COR-L47 (cell line): ENCODE measurements around the gene GOLGA8N.
"Not testable (repeated sequence)": the region's sequence is repeated elsewhere in the genome, so short reads cannot be mapped to it uniquely, and the experiment has no call there.

Experiments
- DNase-seq: peaks from one replicate; lab custom pipeline; 2025; lab: John Stamatoyannopoulos, UW

The GOLGA8N gene

DNA sequence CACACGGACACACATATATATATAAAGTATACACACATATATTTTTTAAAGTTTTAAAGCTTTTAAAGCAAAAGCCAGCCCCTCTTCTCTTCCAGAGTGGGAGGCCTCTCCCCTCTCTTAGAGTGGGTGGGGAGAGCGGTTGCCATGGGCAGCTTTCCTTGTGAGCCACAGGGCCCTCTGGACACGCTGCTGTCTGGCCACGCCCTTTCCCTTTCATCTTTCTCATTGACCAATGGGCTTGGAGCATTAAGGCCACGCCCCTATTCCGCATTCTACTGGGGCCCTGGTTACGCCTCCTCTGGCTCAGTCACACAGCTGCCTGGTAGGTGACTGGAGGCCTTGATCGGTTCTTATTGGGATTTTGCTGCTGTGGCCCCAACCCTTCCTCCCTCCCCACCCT lies at the start of gene GOLGA8N:
GOLGA8N (plus strand) TSS at position 306 of the 400 bp plus-strand sequence.
- DNase-seq: not testable (repeated sequence)

DNA sequence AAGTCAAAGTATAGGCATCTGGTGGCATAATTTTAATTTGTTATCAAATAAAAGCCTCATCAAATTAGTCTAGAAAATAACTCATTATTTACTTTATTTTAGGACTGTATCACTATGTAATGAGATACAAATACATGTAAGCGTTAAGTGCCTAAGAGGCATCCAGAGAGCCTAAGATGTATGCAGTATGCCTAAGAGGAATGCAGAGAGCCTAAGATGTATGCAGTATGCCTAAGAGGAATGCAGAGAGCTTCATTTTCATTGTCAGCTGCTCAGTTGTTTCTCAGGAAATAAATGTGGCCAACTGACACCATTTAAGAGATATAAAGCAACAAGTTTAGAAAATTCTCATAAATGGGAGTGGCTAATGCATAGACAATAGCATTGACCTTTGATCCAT lies 49.8 kb upstream of the GOLGA8N start:
- not testable (repeated sequence) for DNase-seq

DNA sequence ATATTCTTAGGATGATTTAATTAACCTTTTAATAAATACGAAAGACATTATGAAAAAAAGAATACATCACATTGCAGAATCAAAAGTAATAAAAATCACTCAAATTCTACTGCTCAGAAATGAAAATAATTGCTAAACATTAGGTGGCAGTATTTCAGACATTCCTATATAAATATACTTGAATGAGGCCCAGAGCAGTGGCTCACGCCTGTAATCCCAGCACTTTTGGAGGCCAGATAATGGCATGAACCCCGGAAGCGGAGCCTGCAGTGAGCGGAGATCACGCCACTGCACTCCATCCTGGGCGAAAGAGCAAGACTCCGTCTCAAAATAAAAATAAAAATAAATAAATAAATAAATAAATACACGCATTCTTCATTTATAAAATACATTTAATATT lies 48.1 kb upstream of the GOLGA8N start:
- DNase-seq: not testable (repeated sequence)

DNA sequence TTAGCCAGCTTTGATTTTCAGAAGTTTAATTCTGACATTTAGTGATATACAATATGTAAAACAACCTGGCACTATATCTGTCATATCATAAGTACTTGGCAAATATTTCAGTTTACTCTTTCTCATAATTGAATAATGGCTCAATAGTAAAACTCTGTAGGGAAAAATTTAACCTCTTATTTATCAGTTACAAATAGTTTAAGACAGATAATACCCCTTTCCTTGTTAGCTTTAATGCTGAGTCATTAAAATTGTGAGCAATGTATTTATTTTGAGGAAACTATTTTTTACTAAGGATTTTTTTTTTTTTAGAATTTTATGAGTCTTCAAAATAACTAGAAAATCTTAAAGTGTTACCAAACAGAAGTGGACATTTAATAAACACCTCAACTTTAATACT lies 38.7 kb upstream of the GOLGA8N start:
- DNase-seq: not testable (repeated sequence)

DNA sequence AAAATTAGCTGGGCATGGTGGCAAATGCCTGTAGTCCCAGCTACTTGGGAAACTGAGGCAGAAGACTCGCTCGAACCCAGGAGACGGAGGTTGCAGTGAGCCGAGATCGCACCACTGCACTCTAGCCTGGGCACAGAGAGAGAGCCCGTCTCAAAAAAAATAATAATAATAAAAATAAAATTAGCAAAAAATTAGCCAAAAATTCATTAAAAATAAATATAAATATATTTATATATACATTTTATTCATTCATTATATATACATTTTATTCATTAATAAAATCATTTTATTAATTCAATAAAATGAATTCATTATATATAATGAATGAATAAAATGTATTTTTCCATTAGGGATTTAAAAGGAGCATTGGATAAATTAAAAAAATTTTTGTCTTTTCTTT lies 31.1 kb upstream of the GOLGA8N start:
- not testable (repeated sequence) for DNase-seq

DNA sequence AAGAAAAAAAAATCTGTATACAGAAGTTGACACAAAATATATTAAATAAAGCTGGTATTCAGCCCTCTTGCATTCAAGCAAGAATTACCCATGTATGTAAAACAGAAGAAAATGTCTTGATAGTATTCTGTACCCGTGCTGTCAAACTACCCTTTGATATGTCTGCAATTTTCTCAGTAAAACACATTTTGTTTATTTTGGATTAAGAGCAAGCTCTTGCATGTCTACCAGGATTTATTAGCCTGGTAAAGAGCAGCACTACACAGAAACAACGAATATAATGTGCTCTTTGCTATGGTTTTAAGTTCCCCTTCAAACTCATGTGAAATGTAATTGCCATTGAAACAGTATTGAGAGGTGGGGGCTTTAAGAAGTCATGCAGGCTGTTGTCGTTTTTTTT lies 24.3 kb upstream of the GOLGA8N start:
- DNase-seq: not testable (repeated sequence)

DNA sequence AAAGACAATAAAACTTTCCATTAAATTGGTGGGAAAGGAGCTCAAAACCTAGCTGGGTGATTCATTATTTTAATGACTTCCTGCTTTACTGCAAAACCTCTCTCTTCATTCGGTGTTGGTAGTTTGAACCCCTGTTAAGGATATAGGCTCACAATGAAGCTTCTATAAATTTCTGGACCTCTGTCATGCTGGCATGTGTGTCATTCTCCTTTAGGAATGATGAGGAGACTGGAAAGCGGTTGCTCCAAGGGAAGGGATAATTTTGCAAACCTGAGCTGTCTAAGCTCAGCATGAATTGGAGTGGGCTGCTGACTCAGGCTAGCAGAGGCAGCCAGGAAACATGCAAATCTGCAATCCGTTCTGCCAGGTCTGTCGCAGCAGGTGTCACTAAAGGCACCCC lies 14.8 kb upstream of the GOLGA8N start:
- not testable (repeated sequence) for DNase-seq

DNA sequence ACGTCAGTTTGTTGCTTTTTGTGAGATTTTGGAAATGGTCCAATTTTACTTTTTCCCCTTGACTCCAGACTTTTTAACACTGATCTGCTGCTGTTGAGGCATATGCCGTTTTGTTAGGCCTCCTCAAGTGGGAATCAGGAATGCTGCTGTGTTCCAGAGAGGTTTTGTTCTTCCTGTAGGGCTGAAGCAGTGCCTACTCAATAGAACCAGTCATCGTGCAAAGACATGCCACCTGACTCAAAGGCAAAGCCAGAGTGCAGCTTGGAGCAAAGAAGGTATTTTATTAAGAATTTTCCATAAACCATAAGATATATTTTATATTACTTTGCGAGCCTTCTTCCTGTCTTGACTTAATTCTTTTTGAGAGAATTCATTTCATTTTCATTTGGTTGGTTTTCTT lies 7.4 kb upstream of the GOLGA8N start:
- DNase-seq: not testable (repeated sequence)

DNA sequence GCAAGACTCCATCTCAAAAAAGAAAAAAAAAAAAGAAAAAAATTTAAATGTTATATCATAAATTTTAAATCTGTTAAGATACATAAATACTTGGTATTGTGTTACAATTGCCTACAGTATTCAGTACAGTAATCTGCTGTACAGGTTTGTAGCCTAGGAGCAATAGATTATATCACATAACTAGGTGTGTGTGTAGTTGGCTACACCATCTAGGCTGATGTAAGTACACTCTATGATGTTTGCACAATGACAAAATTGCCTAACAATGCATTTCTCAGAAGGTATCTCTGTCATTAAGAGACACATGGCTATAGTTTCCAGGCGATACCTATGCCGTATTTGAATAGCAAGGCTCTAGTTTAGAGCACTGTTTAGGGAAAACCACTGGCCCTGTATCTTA lies 16.3 kb downstream of the GOLGA8N start:
- DNase-seq: not testable (repeated sequence)

DNA sequence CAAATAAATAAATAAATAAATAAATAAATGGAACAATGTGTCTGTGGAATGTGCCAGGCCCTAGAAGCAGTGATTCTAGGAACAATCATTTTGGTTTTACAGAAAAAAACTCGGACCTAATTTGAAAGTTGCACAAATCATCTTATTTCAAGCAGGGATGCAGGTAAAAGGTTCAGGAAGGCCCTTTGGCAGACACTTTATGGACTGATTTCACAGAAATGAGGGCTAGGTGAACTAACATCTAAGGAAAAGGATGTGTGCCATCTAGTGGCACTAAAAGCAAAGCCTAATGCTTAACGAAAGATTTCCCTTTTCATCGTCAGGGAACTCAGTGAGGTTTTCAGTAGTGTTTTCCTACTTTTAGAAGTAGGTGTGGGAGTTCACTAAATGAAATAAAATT lies 17.5 kb downstream of the GOLGA8N start:
- DNase-seq: not testable (repeated sequence)

DNA sequence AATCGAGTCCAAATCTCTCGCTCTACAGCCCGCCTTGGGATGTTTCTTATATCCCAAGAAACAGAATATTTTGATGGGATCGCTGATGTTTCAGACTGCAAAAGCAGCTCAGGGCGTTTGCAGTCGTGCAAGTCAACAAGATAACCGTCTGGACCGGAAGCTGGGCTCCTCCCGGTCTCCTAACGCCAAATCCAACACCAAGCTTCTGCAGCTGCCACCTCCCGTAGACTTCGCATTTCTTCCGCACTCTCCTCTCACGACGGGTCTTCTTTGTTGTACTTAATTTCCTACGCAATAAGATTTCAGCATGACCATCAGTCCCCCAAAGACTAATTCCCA lies 21.4 kb downstream of the GOLGA8N start:
- DNase-seq: not testable (repeated sequence)

DNA sequence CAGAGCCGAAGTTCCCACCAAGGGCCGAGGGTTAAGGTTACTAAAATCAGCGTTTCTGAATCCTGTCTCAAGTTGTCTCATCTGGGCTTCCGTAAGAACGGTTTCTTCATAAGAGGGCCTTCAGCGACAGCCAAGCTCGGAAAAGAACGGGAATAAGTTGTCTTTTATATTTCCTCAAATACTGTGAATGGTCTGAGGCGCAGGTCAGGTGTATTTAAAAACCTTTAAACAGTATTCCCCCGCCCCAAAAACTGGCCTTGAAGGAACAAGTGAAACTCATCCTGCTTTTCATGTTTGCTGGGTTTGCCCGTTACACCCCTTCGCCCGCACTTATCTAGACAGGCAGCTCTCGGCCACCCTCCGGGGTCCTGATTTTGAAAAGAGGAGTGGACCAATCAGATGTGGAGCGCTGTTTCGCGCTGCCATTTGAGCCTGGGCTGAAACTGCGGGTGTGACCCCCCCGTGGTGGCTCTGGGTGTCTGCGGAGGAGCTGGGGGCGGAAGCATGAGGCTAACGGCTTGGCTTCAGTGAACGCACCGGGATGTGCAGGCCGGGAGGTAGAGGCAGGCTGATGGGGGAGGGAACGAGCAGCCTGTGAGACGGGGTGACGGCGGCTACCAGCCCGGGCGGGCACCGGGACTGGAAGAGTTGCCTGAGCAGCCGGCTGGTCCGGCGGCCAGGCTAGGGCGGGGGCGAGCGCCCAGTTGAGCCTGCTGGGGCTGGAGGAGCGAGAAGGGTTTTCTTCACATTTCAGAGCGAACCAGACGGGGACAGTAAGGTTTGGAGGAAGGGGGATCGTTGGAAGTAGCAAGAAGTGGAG lies 22.0 kb downstream of the GOLGA8N start, which contains the start of gene ARHGAP11A:
ARHGAP11A (plus strand) TSS at position 454 of the 820 bp plus-strand sequence. CDS start 708 bp downstream, outside the sequence.
- not testable (repeated sequence) for DNase-seq

DNA sequence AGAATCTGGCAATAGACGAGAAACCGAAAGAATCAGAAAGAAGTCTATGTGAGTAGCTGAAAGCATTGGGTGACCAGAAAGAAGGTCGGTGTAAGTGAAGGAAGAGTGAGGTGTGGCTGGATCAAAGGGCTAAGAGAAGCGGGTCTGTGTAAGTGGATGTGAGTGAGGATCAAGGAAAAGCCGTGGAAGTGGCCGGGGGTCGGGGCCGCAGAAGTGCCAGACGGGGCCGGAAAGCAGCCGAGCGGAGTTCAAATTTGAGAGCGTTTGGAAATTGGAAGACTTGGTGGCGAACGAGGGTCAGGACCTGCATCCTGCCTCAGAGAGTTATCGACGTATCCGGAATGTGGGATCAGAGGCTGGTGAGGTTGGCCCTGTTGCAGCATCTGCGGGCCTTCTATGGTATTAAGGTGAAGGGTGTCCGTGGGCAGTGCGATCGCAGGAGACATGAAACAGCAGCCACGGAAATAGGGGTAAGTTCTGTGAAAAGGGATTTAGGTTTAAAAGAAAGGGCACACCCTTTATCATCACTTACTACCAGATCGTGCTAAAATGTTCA lies 22.7 kb downstream of the GOLGA8N start:
- DNase-seq: not testable (repeated sequence)

DNA sequence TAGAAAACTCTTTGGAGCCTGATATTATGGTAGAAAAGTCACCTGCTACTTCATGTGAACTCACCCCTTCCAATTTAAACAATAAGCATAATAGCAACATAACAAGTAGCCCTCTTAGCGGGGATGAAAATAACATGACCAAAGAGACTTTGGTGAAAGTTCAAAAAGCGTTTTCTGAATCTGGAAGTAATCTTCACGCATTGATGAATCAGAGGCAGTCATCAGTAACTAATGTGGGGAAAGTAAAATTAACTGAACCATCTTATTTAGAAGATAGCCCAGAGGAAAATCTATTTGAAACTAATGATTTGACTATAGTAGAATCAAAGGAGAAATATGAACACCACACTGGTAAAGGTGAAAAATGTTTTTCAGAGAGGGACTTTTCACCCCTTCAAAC lies 43.2 kb downstream of the GOLGA8N start:
- no peak for DNase-seq

DNA sequence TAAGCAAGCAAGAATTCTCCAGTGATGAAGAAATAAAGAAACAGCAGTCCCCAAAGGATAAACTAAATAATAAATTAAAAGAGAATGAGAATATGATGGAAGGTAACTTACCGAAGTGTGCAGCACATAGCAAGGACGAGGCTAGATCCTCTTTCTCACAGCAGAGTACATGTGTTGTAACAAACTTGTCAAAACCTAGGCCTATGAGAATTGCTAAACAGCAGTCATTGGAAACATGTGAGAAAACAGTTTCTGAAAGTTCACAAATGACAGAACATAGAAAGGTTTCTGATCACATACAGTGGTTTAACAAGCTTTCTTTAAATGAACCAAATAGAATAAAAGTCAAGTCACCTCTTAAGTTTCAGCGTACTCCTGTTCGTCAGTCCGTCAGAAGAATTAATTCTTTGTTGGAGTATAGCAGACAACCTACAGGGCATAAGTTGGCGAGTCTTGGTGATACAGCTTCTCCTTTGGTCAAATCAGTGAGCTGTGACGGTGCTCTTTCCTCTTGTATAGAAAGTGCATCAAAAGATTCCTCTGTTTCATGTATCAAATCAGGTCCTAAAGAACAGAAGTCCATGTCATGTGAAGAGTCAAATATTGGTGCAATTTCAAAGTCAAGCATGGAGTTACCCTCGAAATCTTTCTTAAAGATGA lies 43.8 kb downstream of the GOLGA8N start:
- no peak for DNase-seq

DNA sequence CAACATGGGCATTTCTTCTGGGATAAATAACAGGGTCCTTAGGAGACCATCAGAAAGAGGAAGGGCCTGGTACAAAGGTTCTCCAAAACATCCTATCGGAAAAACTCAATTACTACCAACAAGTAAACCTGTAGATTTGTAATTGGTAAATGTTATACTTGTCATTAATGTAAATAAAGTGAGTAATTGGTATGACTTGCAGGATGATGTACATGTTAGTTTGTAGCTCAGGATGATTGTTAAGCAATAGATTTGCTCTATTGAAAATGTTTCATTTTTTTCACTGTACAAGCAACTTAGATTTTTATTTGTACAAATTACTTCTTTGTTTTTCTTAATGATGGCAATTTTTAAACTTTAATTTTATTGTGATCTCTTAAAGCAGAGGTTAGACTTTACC lies 44.4 kb downstream of the GOLGA8N start:
- DNase-seq: no peak

DNA sequence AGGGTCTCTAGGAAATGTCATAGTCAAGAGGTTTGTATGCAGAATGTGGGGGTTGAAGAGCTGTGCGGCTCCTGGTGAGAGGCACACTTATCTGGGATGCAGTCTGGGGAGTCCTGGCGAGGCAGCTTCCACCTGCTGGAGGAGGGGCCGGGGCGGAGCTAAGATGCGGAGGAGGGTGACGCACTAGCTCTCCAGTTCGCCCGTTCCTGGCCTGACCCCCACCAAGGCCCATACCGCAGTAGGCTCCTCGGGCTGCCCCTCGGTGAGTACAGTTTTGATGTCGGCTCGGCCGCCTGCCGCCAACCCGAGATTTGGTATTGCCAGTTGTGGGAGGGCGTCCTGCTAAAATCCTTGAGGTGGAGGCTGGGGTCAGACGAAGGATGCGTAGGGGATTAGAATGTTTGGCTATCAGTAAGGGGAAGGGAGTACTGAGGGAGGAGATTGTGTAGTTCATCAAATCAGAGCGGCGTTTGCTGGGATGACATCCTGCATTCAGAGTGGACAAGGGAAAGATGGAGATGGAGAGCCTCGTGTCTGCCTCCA lies 48.3 kb downstream of the GOLGA8N start, which contains the start of gene SCG5:
SCG5 (plus strand) TSS at position 194 of the 543 bp plus-strand sequence. CDS start 1,883 bp downstream, outside the sequence.
- DNase-seq: peak; percentile 88

DNA sequence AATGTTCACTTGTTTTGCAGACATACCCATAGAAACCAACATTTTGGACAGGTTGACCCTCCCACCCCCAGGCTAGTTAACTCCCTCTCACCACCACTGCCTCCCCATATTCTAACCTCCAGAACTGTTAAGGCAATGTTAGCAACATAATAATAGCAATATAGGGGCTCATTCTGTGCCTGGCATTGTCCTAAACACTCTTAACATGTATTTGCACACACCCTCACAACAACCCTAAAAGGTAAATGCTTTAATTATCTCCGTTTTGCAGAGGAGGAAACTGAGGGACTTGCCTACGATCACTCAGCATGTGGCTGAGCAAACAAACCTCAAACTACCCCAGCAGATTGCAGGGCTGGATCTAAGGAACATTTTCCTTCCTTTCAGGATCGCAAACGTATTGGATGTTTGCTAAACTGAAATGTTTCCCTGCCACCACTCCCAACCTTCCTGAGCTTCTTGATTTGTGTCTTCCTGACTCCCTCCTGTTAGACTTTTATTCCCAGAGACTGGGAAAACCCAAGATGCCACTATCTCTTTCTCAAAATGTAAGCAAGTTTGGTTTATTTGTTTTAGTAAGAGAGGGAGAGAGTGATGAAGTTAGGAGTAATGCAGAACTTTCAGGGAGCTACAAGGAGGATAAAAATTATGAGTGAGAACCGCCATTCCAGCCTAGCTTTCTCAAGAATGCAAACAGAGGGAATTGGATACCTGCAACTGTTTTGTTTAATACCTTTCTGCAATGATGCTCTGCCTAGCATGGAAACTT lies 49.6 kb downstream of the GOLGA8N start:
- peak; percentile 9 for DNase-seq

DNA sequence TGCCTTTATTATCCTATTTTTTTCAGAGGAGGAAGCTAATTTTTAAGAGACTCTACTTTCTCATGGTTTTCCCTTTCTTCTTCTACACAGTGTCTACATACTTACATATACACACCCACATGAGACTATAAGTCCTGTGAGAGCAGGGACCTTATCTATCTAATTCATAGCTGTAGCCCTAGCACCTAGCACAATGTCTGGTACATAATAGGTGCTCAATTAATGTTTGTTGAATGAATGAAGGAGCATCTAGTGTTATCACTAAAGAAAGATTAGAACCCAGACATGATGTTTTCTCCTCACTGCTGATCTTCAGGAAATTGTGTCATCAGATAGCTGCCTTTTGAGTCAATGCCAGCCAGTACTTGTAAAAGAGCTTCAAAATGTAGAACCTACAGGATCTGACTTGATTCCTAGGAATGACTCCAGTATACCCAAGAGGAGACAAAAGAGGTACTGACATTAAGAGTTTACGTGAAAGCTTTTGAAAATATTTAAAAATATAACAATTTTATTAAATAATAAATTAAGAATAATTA lies 50.7 kb downstream of the GOLGA8N start:
- no peak for DNase-seq

DNA sequence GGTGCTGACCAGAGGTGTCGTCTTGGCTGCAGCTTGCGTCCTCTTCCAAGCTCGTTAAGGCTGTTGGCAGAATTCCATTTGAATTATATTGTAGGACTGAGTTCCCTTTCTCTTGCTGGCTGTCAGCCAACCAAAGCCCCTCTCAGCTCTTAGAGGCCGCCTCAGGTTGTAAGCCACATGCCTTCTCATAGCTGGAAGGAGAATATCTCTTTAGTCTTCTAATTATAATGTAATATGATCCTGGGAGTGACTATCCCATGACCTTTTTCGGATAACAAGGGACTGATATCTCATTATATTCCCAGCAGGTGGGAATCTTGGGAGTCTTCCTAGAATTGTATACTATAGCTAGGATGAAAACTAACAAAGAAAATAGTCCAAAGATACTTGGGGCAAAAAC lies 53.0 kb downstream of the GOLGA8N start:
- DNase-seq: peak; percentile 89

DNA sequence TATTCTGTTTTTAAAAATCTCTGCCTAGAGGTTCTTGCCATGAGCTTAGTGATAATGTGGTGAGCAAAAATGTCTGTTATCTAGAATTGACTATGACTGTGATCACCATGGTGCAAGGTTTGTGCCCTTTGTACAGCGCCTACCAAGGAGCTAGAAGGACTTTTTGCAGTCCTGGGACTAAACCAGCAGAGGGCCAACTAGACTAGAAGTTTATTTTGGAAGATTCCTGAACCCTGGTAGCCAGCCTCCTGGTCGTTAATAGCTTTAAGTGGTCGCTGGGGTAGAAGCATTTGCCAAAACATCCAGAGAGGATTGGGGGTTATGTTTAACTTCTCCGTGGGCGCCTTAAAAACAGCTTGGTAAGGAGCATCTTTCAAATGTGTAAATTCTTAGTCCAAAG lies 56.1 kb downstream of the GOLGA8N start:
- no peak for DNase-seq
